ENCODE measurements around the gene ZC3H4. TPM values are rescaled to one million over a fixed set of nuclear protein-coding genes. Genes with fewer than 3 reads are reported as not detected.

The ZC3H4 gene
- total RNA-seq, 1 donor from 2014 or later, result 49.3 TPM

DNA sequence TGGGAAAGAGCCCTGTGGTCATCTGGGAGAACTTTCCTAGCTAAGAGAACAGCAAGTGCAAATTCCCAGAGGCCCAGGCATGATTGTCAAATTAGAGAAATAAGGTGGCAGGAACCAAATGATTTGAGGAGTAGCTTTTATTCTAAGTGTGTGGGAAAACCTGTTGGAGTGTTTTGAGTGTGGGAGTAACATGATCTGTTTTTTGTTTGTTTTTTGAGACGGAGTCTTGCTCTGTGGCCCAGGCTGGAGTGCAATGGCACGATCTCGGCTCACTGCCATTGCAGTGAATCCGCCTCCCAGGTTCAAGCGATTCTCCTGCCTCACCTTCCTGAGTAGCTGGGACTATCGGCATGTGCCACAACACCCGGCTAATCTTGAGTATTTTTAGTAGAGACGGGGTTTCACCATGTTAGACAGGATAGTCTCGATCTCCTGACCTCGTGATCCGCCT lies 19.5 kb upstream of the ZC3H4 start:
- DNase-seq, result no peak
- no peak overlapping the region for H3K27ac ChIP-seq

GRCh38 chr19:47132194-47132852 lies 18.7 kb upstream of the ZC3H4 start:
- peaks cover 6% of the 10 kb centered on the region for H3K36me3 ChIP-seq
- DNase-seq (no peak), ATAC-seq (no peak)
- peaks cover 22% of the 10 kb centered on the region for H3K4me1 ChIP-seq
- H3K27ac ChIP-seq, result no peak overlapping the region
- no peaks in the 10 kb centered on the region for H3K27me3 ChIP-seq (ENCODE audit: low read depth)
- TF ChIP-seq, protein P1, sequence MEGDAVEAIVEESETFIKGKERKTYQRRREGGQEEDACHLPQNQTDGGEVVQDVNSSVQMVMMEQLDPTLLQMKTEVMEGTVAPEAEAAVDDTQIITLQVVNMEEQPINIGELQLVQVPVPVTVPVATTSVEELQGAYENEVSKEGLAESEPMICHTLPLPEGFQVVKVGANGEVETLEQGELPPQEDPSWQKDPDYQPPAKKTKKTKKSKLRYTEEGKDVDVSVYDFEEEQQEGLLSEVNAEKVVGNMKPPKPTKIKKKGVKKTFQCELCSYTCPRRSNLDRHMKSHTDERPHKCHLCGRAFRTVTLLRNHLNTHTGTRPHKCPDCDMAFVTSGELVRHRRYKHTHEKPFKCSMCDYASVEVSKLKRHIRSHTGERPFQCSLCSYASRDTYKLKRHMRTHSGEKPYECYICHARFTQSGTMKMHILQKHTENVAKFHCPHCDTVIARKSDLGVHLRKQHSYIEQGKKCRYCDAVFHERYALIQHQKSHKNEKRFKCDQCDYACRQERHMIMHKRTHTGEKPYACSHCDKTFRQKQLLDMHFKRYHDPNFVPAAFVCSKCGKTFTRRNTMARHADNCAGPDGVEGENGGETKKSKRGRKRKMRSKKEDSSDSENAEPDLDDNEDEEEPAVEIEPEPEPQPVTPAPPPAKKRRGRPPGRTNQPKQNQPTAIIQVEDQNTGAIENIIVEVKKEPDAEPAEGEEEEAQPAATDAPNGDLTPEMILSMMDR (IDR thresholded peaks at IDR 0.05), result no peak
- H3K4me3 ChIP-seq, result no peak overlapping the region
- intact Hi-C loops (cut with DNase I), result no loop called here
- H3K9me3 ChIP-seq, result no peaks in the 10 kb centered on the region

More for the DNA sequence above, 19.5 kb upstream of the ZC3H4 start:
- Histone ChIP-seq H3K27me3 (ENCODE audit: low read depth) (no peaks in the 10 kb centered on the region), H3K36me3 (peaks cover 13% of the 10 kb centered on the region), H3K9me3 (no peaks in the 10 kb centered on the region), H3K4me1 (peaks cover 22% of the 10 kb centered on the region), H3K4me3 (no peak overlapping the region)
- TF ChIP-seq, protein P1 (IDR thresholded peaks at IDR 0.05), result no peak
- ATAC-seq, result no peak
- intact Hi-C loops (cut with DNase I), result no loop called here

- TF ChIP-seq, protein P1 (IDR thresholded peaks at IDR 0.05), result peak; percentile 64
- no peaks in the 10 kb centered on the region for H3K27me3 ChIP-seq (ENCODE audit: low read depth)
- ATAC-seq (peak; percentile 96 to 97), DNase-seq (peak; percentile 97)
- peaks cover 6% of the 10 kb centered on the region for H3K36me3 ChIP-seq
- peak within 1 kb of the TSS; percentile 82 for H3K27ac ChIP-seq
- H3K4me3 ChIP-seq, result peak within 1 kb of the TSS; percentile 83
- H3K4me1 ChIP-seq, result peaks cover 22% of the 10 kb centered on the region
- intact Hi-C loops (cut with DNase I), result no loop called here
- no peaks in the 10 kb centered on the region for H3K9me3 ChIP-seq
These were observed 17.1 kb upstream of the ZC3H4 start, which contains the start of gene SAE1 for GRCh38 chr19:47130589-47131227. Gene SAE1, plus strand, starts transcription at chr19:47130835. Its CDS starts 96 bp downstream, at chr19:47130931.

- Histone ChIP-seq H3K9me3 (no peaks in the 10 kb centered on the region), H3K27me3 (ENCODE audit: low read depth) (no peaks in the 10 kb centered on the region), H3K4me1 (peaks cover 20% of the 10 kb centered on the region), H3K4me3 (peak overlapping the region; percentile 83), H3K36me3 (peaks cover 6% of the 10 kb centered on the region), H3K27ac (peak overlapping the region; percentile 82)
- TF ChIP-seq, protein P1 (IDR thresholded peaks at IDR 0.05), result no peak
- intact Hi-C loops (cut with DNase I), result no loop called here
- DNase-seq (no peak), ATAC-seq (no peak)
These were observed 16.6 kb upstream of the ZC3H4 start for GRCh38 chr19:47130120-47130588.

- TF ChIP-seq, protein P1 (IDR thresholded peaks at IDR 0.05), result no peak
- DNase-seq, result no peak
- no peak overlapping the region for H3K4me3 ChIP-seq
- intact Hi-C loops (cut with DNase I), result loop anchor here (10.0 kb wide), 1 partner anchor 55 kb away; no protein-coding TSS in a partner anchor
- peaks cover 6% of the 10 kb centered on the region for H3K36me3 ChIP-seq
- no peaks in the 10 kb centered on the region for H3K9me3 ChIP-seq
- peaks cover 14% of the 10 kb centered on the region for H3K4me1 ChIP-seq
- no peak overlapping the region for H3K27ac ChIP-seq
- ATAC-seq, result no peak
- no peaks in the 10 kb centered on the region for H3K27me3 ChIP-seq (ENCODE audit: low read depth)
These were observed 16.0 kb upstream of the ZC3H4 start for GRCh38 chr19:47129579-47129978.

Measured in lower lobe of right lung (tissue), 2 donors.